Stimulated activated memory B cell treated with anti-CD40 and anti-IgM and Interleukin-4, amounts not matched to agents 10 μg/mL and 1 μg/mL and 100 μg/mL, for 72 hours (primary cell): ENCODE data around the gene RGS5.

Experiments used
- ATAC-seq: fragments of 150-1000 bp; cut with Tn5 transposase; 2 replicates; pipeline ENCODE4 v1.10.0; 2021
- H3K27ac Mint-ChIP-seq: one replicate; pipeline ENCODE4 v1.8.0; 2022; ENCODE audit warnings: mild to moderate bottlenecking, mixed read lengths
- H3K27me3 Mint-ChIP-seq: one replicate; pipeline ENCODE4 v1.8.0; 2022; ENCODE audit warnings: mixed read lengths
- H3K36me3 Mint-ChIP-seq: one replicate; pipeline ENCODE4 v1.8.0; 2022; ENCODE audit warnings: mixed read lengths
- H3K4me1 Mint-ChIP-seq: one replicate; pipeline ENCODE4 v1.8.0; 2022; ENCODE audit warnings: mixed read lengths
- H3K4me3 Mint-ChIP-seq: one replicate; pipeline ENCODE4 v1.8.0; 2022; ENCODE audit warnings: mild to moderate bottlenecking, moderate library complexity, mixed read lengths
- H3K9me3 Mint-ChIP-seq: one replicate; pipeline ENCODE4 v1.8.0; 2022; ENCODE audit warnings: mixed read lengths

Gene RGS5

DNA sequence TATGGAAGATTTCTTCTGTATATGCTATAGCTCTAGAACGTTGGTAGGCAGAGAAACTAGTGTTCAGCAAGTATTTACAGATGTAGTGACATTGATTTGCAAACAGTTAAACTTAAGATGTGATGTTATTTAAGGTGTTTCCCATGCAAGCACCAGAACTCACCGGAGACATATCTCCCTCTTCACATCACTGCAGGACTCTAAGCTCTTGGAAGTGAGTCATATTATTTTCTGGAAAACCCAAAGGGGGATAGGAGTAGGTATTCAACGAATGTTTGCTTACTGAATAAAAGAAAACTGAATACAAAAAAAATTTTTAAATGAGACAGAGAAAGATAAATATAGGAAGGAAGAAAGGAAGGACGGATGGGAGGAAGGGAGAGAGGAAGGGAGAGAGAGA, 108.5 kb downstream of the RGS5 start:
- no peak for ATAC-seq
- Mint-ChIP-seq H3K27me3 (peaks cover 15% of the 10 kb centered on the region), H3K9me3 (peaks cover under 1% of the 10 kb centered on the region), H3K4me1 (no peaks in the 10 kb centered on the region), H3K36me3 (no peaks in the 10 kb centered on the region), H3K27ac (no peak overlapping the region), H3K4me3 (no peak overlapping the region)

DNA sequence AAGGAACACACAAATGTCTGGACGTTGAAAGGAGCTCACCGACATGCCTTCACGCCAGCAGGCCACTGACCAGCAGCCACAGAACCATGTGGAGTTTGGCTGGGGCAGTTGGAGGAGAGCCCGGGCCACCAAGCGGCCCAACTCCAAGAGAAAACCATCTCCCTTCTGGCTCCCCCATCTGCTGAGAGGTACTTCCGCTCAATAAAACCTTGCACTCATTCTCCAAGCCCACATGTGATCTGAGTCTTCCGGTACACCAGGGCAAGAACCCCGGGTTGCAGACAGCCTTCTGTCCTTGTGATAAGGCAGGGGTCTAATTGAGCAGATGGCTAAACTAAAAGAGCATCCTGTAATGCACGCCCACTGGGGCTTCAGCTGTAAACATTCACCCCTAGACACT, 109.1 kb downstream of the RGS5 start:
- Mint-ChIP-seq H3K36me3 (no peaks in the 10 kb centered on the region), H3K4me1 (no peaks in the 10 kb centered on the region), H3K9me3 (peaks cover 3% of the 10 kb centered on the region), H3K27ac (no peak overlapping the region), H3K4me3 (no peak overlapping the region), H3K27me3 (peaks cover 15% of the 10 kb centered on the region)
- no peak for ATAC-seq

DNA sequence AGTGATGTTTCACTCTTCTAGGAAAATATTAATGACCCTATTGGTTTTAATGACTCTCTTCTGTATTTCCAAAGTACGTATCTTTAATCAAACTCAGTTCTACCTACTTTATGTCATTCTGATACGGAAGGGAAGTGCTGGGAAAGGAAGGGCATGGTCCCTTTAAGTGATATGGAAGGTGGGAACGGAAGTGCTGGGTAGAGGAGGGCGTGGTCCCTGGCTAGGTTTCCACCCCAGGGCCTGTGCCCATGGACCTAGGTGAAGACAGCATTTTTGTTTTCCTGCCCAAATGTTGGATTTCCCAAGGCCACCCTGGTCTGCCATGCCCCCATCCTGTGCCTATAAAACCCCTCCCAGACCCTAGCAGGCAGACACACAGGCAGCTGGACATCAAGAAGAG, 109.5 kb downstream of the RGS5 start:
- H3K4me3 Mint-ChIP-seq = no peak overlapping the region
- H3K4me1 Mint-ChIP-seq = no peaks in the 10 kb centered on the region
- no peaks in the 10 kb centered on the region for H3K36me3 Mint-ChIP-seq
- no peak overlapping the region for H3K27ac Mint-ChIP-seq
- peaks cover 15% of the 10 kb centered on the region for H3K27me3 Mint-ChIP-seq
- H3K9me3 Mint-ChIP-seq = peaks cover 3% of the 10 kb centered on the region
- ATAC-seq = no peak
